ENCODE data around the gene NTMT1.

GRCh38 chr9:129619787-129620668, 5.9 kb upstream of the NTMT1 start:
- TF ChIP-seq, protein P1, sequence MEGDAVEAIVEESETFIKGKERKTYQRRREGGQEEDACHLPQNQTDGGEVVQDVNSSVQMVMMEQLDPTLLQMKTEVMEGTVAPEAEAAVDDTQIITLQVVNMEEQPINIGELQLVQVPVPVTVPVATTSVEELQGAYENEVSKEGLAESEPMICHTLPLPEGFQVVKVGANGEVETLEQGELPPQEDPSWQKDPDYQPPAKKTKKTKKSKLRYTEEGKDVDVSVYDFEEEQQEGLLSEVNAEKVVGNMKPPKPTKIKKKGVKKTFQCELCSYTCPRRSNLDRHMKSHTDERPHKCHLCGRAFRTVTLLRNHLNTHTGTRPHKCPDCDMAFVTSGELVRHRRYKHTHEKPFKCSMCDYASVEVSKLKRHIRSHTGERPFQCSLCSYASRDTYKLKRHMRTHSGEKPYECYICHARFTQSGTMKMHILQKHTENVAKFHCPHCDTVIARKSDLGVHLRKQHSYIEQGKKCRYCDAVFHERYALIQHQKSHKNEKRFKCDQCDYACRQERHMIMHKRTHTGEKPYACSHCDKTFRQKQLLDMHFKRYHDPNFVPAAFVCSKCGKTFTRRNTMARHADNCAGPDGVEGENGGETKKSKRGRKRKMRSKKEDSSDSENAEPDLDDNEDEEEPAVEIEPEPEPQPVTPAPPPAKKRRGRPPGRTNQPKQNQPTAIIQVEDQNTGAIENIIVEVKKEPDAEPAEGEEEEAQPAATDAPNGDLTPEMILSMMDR (IDR thresholded peaks at IDR 0.05; ENCODE audit: low read length) = no peak
- TF ChIP-seq EZH2 (IDR thresholded peaks at IDR 0.05; ENCODE audit: borderline replicate concordance, low read length) = no peak
